HFFc6 (cell line): ENCODE data around the gene SUFU. TPM values are rescaled to one million over a fixed set of nuclear protein-coding genes. Genes with fewer than 3 reads are reported as not detected.

Experiments used
- DNase-seq: peaks from one replicate; pipeline ENCODE4 v3.0.0-alpha.2; 2018
- H3K27ac Mint-ChIP-seq: 2 replicates; pipeline ENCODE4 v1.8.0; 2020; ENCODE audit warnings: mild to moderate bottlenecking, mixed read lengths
- H3K27me3 Mint-ChIP-seq: 2 replicates; pipeline ENCODE4 v1.8.0; 2021; ENCODE audit warnings: mild to moderate bottlenecking, moderate library complexity, mixed read lengths; ENCODE audit not compliant: insufficient read depth
- H3K36me3 Mint-ChIP-seq: 2 replicates; pipeline ENCODE4 v1.8.0; 2021; ENCODE audit warnings: low read depth, mixed read lengths
- H3K4me1 Mint-ChIP-seq: 2 replicates; pipeline ENCODE4 v1.8.0; 2020; ENCODE audit warnings: low read depth, mixed read lengths
- H3K4me3 Mint-ChIP-seq: 2 replicates; pipeline ENCODE4 v1.8.0; 2020; ENCODE audit warnings: mild to moderate bottlenecking, moderate library complexity, mixed read lengths
- H3K9me3 Mint-ChIP-seq: 2 replicates; pipeline ENCODE4 v1.8.0; 2020; ENCODE audit warnings: mild to moderate bottlenecking, mixed read lengths
- total RNA-seq, 6 experiments: library from RNA; stranded (reverse); fragmentation: NEBNext Ultra II Directional; extraction: Animal tissue kit (Norgen Biotek cat#: 25700); gene quantifications; 2 replicates in 1 of 6; 3 replicates in 5 of 6; pipeline ENCODE4 v1.2.3, GENCODE V29; 2021
- TF ChIP-seq, protein P1 (sequence below): fragments of 200-600 bp; sonication (generic); IDR thresholded peaks from 2 replicates; pipeline ENCODE4 v1.5.0; 2021; ENCODE audit warnings: antibody characterized with exemption, mild to moderate bottlenecking

Gene SUFU
- total RNA-seq, 6 experiments from 2014 or later = 12.8 to 16.8 (median 15.2) TPM

GRCh38 chr10:102634686-102635085 lies 130.9 kb downstream of the SUFU start:
- Mint-ChIP-seq H3K27ac (peak overlapping the region; percentile 96), H3K9me3 (no peaks in the 10 kb centered on the region), H3K4me1 (peaks cover 67% of the 10 kb centered on the region), H3K4me3 (no peak overlapping the region), H3K36me3 (no peaks in the 10 kb centered on the region), H3K27me3 (peaks cover 4% of the 10 kb centered on the region)
- DNase-seq = no peak
- TF ChIP-seq, protein P1, sequence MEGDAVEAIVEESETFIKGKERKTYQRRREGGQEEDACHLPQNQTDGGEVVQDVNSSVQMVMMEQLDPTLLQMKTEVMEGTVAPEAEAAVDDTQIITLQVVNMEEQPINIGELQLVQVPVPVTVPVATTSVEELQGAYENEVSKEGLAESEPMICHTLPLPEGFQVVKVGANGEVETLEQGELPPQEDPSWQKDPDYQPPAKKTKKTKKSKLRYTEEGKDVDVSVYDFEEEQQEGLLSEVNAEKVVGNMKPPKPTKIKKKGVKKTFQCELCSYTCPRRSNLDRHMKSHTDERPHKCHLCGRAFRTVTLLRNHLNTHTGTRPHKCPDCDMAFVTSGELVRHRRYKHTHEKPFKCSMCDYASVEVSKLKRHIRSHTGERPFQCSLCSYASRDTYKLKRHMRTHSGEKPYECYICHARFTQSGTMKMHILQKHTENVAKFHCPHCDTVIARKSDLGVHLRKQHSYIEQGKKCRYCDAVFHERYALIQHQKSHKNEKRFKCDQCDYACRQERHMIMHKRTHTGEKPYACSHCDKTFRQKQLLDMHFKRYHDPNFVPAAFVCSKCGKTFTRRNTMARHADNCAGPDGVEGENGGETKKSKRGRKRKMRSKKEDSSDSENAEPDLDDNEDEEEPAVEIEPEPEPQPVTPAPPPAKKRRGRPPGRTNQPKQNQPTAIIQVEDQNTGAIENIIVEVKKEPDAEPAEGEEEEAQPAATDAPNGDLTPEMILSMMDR = no peak

DNA sequence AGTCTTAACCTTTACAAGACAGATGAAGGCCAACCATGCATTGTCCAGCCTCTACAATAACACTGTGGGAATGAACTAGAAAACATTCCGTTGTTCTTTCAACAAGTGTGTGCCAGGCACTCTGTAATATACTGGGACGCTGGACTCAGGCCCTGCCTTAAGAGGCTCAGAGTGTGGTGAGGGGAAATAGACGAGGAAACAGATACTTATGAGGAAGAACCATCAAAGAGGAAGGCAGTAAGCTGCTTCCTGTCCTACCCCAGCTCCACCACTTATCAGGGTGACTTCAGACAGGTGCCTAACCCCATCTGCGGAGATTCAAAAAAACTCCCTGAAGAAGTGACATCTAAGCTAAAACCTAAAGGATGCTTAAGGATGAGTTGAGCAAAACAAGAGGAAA lies 131.6 kb downstream of the SUFU start:
- no peaks in the 10 kb centered on the region for H3K9me3 Mint-ChIP-seq
- DNase-seq = no peak
- H3K27ac Mint-ChIP-seq = peak overlapping the region; percentile 96
- no peak overlapping the region for H3K4me3 Mint-ChIP-seq
- peaks cover 1% of the 10 kb centered on the region for H3K27me3 Mint-ChIP-seq
- TF ChIP-seq, protein P1 = no peak
- peaks cover 63% of the 10 kb centered on the region for H3K4me1 Mint-ChIP-seq
- no peaks in the 10 kb centered on the region for H3K36me3 Mint-ChIP-seq

DNA sequence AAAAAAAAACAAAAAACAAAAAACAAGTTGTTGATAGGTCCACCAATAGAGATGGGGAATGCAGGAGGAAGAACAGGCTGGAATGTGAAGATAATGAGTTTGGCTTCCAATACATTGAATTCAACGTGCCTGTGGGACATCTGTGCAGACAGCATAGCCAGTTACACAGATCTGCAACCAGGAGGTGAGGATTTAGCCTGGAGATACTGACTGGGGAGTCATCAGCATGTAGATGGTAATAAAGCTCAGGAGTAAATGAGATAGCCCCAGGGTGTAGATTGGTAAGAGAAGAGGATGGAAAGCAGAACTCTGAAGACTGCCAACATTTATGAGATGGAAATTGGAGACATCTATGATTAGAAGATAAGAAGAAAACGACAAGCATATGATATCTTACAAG lies 135.8 kb downstream of the SUFU start:
- H3K27ac Mint-ChIP-seq = no peak overlapping the region

GRCh38 chr10:102641402-102641801 lies 137.6 kb downstream of the SUFU start:
- peaks cover 13% of the 10 kb centered on the region for H3K36me3 Mint-ChIP-seq
- TF ChIP-seq, protein P1 = no peak
- H3K4me1 Mint-ChIP-seq = peaks cover 19% of the 10 kb centered on the region
- H3K9me3 Mint-ChIP-seq = no peaks in the 10 kb centered on the region
- H3K27ac Mint-ChIP-seq = peak overlapping the region; percentile 96
- peaks cover 4% of the 10 kb centered on the region for H3K27me3 Mint-ChIP-seq
- H3K4me3 Mint-ChIP-seq = peak overlapping the region; percentile 95
- DNase-seq = no peak

More for the DNA sequence above, 135.8 kb downstream of the SUFU start:
- H3K36me3 Mint-ChIP-seq = no peaks in the 10 kb centered on the region; the same call in 1 of the 2 replicates
- no peaks in the 10 kb centered on the region for H3K9me3 Mint-ChIP-seq
- H3K4me1 Mint-ChIP-seq = peaks cover 29% of the 10 kb centered on the region
- H3K27me3 Mint-ChIP-seq = peaks cover 1% of the 10 kb centered on the region
- H3K4me3 Mint-ChIP-seq = no peak overlapping the region
- no peak for DNase-seq
- TF ChIP-seq, protein P1 = no peak

- H3K4me1 Mint-ChIP-seq = peaks cover 26% of the 10 kb centered on the region
- TF ChIP-seq, protein P1 = no peak; the same call in 1 of the 2 replicates
- peak; percentile 95 for DNase-seq
- peak overlapping the region; percentile 95 for H3K4me3 Mint-ChIP-seq
- H3K9me3 Mint-ChIP-seq = no peaks in the 10 kb centered on the region
- H3K27me3 Mint-ChIP-seq = peaks cover 2% of the 10 kb centered on the region; the same call in 1 of the 2 replicates
- H3K27ac Mint-ChIP-seq = peak overlapping the region; percentile 96
- H3K36me3 Mint-ChIP-seq = peaks cover 18% of the 10 kb centered on the region
Observed at GRCh38 chr10:102641880-102642735, 138.3 kb downstream of the SUFU start.
